Measurements from ENCODE around the gene SDHA.
A peak's percentile ranks its signal among the peaks of the same experiment; 100 is the strongest.
"Not testable (repeated sequence)": the region's sequence is repeated elsewhere in the genome, so short reads cannot be mapped to it uniquely, and the experiment has no call there.

Gene SDHA

DNA sequence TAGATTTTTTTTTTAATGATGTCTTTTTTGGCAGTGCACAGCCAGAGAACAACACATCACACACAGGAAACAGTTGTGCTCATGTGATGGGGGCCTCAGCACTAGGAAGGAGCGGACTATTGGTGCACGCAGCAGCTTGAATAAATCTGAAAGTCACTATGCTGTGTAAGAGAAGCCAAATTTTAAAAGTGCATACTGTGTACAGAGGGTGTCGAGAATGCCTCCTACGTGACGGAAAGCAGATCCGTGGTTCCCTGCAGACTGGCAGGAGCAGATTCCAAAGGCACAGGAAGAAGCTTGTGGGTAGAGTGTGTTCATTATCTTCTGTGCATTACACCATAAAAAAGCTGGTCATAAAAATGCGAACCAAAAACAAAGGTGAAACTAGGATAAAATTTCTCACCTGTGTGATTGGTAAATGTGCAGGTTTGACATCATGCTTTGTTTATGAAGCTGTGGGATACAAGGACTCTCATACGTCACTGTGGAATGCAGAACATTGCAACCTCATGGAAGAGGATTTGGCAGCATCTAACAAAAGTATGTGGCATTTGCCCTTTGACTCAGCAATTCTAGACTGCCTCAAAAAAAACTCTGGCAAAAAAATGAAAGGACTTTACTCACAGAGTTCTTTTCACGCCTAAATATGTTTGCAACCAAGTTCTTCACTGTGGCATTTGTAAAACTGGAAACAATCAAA, 45.3 kb downstream of the SDHA start:
- DNase-seq: not testable (repeated sequence)

DNA sequence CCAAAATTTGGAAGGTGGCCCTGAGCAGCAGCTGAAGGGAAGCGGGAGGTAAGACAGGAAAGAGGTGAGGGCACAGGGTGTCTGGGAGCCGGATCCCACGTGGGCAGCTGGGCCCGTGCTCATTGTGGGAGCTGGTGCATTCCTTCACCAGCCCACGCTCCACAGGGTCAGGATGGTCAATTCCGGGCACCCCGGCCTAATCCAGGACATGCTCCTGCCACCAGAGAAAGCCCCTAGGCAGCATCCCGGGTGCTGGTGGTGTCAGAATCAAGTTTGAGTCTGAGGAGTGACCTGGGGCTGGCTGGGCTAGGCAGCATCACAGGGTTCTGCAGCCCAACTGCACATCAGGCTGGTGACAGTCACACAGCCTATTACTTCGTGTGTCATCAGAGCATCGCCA, 46.2 kb downstream of the SDHA start:
- DNase-seq: no peak

DNA sequence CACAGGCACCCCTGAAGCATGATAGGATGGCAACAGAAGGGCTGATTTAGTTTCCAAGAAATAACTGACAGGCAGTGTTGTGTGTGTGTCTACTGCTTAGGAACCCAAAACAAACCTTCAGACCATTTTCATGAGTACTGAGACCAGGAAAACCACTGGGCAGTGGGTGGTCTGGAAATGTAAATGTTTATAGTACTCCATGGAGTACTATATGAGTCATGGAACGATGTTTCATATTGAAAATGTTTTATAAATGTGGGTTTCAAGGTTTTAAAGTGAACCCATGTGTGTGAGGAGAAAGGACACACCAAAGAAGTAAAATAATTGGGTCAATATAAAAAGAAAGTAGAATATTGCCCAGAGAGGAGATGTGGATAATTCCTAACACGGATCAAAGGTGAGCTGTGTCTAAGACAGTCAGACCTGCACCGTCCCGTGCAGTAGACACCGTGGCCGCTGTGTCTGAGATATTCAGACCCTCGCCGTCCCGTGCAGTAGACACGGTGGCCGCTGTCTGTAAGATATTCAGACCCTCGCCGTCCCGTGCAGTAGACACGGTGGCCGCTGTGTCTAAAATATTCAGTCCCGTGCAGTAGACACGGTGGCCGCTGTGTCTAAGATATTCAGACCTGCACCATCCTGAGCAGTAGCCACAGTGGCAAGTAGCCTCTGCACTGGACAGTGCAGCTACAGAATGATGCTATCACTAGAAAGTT, 48.3 kb downstream of the SDHA start:
- not testable (repeated sequence) for DNase-seq

DNA sequence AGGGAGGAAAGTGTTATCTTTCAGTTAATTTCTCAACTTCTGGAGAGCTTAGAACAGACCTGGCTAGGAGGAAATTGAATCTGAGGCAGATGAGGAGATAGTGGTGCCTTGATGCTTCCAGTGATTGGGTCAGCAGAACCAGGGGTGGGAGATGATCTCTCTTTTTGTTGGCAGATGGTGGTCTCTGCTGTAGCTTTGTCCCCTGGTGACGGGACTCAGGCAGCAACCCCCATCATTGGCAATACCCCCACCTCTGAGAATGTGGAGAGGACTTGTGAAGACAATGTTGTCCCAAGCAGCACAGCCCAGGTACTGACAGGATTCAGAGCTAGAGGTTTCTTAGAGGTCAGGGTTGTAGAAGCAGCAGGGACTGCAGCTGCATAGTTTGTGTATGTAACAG, 49.6 kb downstream of the SDHA start:
- DNase-seq: no peak

DNA sequence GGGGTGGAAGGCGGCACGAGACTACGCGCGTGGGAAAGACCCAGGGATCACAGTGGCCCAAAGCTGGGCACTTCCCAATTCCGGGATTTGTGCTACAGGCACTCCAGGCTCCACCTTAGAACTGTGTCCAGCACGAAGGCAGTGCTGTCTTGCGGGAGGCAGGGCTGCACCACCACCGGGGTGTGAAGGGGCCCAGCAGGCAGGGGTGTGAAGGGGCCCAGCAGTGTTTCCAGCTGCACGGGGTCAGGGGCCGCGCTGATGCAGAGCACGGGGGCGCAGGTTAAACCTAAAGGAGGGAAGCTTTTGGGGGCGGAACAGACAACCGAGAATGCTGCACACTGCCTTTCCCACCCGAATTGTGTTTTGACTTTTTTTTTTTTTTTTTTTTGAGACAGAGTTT, 52.2 kb downstream of the SDHA start:
- DNase-seq: no peak

DNA sequence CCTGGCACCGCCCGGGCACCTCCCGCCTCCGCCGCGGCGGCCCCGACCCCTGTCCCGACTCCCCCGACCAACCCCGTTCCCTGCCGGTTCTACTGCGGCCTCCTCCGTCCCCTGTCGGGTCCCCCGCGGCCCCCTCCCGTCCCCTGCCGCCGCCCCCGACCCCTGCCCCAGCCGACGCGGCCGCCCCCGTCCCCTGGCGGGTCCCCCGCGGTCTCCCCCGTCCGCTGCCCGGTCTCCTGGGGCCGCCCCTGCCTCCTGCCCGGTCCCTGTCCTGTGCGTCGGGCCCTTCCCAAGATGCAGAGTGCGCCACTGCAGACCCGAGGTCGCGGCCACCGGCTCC, 53.7 kb downstream of the SDHA start:
- DNase-seq: not testable (repeated sequence)

DNA sequence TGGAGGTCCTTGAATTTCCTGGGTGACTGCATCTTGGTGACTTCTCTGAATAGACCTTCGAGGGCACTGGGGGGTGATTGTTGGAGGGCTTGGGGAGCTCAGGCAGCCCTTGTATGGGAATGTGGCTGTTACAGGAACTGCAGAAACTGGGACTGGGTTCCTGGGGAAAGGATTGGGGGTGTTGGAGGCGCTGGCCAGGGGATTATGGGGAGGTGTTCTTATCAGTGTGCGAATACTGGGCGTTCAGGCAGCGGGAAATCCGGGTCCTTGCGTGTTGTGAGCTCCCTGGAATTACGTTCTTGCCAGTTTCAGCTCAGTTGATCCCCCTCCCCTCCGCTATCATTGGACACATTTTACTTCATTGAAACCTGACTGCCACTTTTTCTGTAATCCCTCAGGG, 55.0 kb downstream of the SDHA start:
- not testable (repeated sequence) for DNase-seq

DNA sequence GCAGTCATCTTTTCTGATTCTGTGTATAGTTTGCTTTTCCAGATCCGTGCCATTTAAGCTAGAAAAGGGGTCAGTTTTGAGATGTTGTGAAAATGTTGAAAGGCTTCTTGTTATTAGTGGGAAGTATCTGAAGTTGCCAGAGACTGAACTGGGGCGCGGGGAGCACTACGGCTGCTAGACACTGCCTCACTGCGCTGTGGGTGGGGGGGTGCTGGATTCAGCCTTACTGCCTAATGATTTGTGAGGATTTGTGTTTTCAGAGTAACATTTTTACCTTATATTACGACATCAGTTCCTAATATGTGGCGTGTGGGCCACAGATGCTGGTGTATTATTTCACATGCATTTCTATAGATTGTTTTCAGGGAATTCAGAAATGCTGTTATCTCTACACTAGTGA, 55.4 kb downstream of the SDHA start:
- DNase-seq: not testable (repeated sequence)

DNA sequence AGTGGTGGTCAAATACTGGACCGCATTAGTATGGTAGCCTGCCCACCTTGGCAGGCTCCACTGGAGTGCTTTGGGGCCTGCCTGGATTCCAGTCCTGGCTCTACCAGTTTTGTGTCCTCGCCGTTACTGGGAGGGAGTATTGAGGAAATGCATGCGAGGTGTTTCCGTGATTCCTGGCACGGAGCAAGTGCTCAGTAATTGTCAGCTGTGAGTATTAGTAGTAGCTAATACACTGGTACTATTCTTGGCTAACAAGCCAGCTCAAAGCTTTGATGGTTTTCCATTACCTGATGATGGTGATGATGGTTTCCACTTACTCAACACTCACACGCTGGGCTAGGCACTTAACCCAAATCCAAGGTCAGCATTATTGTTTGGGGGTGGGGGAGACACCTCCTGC, 56.2 kb downstream of the SDHA start:
- not testable (repeated sequence) for DNase-seq

DNA sequence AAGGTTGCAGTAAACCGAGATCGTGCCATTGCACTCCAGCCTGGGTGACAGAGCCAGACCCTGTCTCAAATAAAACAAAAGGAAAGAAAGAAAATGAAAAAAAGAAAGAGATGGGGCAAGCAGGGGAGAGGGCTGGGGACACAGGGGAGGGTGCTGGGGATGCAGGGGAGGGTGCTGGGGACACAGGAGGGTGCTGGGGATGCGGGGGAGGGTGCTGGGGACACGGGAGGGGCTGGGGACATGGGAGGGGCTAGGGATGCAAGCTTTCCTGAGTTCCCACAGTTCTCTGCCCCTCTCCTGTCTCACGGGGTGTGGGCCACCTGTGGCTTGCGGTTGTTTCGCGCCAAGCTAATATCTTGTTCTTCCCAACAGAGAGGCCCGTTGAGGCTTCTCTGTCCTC, 60.5 kb downstream of the SDHA start:
- no peak for DNase-seq

DNA sequence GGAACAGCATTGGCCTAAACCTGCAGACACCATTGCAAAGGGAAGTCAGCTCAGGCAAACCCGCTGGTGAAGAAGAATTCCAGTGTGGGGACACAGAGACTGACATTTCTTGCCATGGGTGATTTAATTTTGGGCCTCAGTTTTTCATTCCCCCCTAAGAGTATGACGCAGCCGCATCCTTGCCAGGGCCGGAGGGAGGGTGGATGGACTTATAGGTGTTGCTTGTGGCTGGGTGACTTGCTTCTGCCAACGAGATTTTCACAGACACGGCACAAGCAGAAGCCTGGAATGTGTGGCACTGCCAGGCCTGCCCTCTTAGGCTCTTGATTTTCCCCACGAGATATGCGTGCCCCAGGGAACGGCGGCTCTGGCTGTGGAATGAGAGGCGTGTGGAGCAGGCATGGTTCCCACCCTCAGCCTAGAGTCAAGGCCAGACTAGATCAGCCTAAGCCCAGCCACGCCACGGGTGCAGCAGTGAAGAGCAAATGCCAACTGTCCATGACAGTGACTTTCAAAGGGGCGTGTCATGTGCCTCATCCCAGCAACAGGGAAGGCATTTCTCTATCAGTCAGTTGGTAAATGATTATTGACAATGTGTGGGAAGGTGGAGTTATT, 61.0 kb downstream of the SDHA start:
- not testable (repeated sequence) for DNase-seq

DNA sequence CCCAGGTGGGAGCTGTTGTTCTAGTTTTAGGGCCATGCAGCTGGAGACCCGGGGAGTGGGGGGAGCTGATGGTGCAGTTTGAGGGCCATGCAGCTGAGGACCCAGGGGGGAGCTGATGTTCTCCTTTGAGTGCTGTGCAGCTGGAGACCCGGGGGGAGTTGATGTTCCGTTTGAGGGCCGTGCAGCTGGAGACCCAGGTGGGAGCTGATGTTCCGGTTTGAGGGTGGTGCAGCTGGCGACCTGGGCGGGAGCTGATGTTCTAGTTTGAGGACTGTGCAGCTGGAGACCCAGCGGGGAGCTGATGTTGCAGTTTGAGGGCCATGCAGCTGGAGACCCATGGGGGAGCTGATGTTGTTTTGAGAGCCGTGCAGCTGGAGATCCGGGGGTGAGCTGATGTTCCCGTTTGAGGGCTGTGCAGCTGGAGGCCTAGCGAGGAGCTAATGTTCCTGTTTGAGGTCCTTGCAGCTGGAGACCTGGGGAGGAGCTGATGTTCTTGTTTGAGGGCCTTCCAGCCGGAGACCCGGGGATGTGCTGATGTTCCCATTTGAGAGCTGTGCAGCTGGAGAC, 68.0 kb downstream of the SDHA start:
- no peak for DNase-seq

DNA sequence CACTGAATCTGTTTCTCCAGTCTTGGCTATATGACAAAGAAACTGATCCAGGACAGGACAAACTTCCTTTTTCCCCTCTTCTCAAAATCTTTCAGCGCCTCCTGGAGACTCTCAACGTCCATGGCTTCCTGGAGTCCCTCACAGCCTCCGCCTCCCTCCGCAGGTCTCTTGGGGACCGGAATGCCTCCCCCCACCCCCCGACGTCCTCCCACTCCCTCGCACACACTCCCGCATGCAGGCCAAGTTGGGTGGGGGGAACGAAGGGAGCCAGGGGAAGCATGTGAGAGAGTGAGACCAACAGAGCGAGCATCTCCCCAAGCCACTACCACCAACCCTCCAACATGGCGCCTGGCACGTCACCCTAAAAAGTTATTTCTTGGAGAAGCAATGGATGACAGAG, 72.1 kb downstream of the SDHA start:
- not testable (repeated sequence) for DNase-seq

DNA sequence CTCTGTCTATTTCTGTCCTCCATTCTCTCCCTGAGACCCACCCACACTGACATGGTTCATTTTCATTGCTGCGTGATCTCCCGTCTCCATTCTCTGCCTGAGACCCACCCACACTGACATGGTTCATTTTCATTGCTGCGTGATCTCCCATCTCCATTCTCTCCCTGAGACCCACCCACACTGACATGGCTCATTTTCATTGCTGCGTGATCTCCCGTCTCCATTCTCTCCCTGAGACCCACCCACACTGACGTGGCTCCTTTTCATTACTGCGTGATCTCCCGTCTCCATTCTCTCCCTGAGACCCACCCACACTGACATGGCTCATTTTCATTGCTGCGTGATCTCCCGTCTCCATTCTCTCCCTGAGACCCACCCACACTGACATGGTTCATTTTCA, 73.2 kb downstream of the SDHA start:
- not testable (repeated sequence) for DNase-seq

DNA sequence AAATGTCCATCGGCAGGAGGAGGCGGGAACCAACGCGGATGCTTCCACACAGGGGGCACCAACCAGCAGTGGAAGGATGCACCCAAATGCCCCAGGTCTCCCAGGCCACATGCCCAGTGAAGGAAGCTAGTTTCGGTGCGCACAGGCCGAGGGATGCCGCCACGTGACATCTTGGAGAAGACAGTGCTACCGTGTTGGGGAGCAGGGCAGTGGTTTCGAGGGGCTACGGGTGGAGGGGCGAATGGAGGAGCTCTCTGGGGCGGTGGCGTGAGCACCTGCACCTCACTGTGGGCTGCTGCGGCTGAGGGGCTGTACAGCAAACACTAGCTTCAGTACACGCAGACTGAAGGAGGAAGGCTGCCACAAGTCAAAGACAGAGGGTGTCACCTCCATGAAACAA, 76.7 kb downstream of the SDHA start:
- DNase-seq: not testable (repeated sequence)

DNA sequence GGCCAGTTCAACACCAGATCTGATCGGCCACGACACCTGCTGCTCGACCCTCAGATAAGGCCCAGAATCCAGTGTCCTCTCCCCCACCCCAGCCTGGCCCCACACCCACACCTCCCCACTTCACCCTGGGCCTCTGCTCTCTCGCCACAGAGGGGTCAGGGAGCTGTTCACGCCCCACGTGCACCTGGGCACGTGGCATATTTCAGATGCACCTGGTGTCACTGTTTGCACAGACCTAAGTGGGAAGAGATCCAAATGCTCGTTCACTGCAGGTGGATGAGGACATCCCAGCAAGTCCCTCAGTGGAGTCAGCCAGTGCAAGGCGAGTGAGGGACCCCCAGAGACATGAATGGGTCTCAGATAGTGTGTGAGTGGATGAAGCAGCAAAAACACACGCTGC, 78.1 kb downstream of the SDHA start:
- peak; percentile 25 for DNase-seq

DNA sequence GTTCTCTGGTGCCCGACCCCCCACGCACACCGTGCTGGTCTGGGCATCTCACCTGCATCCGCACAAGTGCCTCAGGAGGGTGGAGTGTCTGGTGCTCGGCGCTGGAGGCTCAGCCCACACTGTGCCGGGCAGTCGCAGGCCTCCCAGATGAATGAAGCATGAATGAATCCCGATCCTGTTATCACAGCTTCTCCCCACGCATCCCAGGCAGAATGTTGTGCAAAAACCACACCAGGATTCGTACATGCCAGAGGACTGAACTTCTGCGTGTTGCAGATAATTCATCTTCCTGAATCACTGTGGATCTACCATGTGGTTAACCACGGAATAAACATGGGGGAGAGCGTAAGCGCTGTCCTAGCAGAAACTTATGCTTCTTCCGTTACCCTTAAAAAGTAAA, 78.8 kb downstream of the SDHA start:
- not testable (repeated sequence) for DNase-seq

DNA sequence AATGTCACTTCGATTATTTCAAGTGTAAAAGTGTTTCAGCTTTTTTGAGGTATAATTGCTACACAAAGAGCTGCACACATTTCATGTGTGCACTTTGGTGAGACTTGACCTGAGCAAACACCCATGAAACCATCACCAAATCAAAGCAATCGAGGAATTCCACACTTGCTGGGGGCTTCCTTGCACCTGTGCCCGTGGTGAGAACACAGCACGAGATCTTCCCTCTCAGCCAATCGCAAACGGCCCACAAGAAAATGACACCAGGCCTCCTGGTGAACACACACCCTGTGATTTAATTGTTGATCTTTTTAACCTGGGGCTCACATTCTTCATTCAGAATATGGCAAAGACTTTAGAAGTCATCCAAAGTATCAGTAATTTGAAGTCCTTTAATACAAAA, 79.3 kb downstream of the SDHA start:
- not testable (repeated sequence) for DNase-seq

DNA sequence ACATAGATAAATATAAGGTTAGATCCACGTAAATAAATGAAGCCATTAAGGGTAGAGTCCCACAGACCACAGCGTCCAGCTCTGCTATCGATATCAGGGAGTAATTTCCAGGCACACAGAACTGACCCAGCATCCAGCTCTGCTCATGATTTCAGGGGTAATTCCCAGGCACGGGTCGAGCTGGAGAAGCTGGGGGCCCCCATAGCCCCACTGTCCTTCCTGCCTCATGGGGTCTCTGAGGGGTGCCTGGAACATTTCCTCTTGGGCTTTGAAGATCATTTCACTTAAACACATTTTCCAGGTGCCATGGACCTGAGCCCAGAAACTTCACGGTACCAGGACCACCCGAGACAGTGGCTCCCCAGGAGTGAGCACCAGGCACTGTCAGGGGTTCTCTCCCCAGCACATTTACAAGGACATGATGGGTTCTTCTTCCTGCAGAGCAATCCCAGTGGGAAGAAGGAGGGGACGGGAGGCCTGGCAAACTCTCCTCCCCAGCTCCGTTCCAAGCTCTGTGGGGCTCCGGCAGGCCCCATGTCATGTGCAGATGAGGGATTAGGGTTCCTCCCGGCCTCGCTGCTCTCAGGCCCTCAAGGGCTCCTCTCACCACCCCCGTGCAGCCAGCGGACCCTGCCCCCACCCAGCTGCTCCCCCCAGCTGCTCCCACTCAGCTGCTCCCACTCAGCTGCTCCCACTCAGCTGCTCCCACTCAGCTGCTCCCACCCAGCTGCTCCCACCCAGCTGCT, 80.0 kb downstream of the SDHA start:
- DNase-seq: not testable (repeated sequence)

DNA sequence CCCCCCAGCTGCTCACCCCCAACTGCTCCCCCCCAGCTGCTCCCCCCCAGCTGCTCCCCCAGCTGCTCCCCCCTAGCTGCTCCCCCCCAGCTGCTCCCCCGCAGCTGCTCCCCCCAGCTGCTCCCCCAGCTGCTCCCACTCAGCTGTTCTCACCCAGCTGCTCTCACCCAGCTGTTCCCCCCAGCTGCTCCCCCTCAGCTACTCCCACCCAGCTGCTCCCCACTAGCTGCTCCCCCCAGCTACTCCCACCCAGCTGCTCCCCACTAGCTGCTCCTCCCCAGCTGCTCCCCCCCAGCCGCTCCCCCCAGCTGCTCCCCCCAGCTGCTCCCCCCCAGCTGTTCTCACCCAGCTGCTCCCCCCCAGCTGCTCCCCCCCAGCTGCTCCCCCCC, 80.6 kb downstream of the SDHA start:
- DNase-seq: no peak

DNA sequence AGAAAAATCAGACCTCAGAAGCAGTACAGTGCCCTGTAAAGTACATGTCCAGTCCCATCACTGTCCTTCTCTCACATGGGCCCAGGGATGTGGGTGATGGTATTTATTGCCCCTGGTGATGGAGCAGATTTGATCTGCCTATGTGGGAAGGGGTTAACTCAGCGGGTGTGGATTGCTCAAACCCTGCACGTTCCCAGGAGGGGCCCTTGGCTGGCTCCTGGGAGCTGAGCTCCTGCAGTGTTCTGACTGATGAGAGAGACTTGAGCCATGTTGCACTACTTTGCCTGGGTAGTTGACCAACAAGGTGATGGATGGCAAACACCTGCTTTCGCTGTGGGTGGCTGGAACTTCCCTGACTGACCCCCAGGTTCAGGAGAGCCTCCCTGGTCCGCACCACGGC, 81.8 kb downstream of the SDHA start:
- DNase-seq: not testable (repeated sequence)

DNA sequence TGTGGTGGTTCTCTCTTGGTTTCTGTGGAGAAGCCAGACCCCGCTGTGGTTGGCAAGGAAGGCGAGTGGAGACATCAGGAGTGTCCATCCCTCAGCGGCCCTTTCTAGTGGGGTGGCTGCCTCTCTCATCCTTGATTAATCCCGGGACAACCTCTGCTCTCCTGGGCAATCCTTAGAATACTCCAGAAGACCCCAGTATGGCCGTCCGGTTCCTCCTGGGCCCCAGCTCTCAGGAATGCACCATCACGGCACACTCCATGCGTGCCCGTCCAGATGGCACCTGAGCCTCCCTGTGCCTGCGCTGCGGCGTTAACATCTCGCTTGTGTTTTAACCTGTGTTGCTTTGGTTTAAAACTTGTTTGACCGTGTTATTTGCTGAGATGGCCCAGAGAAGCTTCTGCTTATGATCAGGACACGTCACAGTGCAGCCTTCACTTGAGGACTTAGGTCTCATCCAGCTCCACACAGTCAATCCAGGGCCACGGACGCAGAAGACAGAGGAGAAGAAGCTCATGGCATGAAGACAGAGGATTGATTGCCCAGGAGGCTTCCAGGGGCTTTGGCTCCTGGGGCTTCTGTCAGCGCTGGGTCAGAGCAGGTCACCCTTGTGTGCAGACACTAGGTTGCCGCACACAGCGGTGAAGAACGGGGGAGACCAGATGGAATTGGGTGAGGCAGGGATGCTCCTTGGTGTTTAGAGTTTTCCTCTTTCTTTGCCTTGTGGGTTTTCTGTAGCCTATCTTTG, 82.7 kb downstream of the SDHA start:
- not testable (repeated sequence) for DNase-seq

DNA sequence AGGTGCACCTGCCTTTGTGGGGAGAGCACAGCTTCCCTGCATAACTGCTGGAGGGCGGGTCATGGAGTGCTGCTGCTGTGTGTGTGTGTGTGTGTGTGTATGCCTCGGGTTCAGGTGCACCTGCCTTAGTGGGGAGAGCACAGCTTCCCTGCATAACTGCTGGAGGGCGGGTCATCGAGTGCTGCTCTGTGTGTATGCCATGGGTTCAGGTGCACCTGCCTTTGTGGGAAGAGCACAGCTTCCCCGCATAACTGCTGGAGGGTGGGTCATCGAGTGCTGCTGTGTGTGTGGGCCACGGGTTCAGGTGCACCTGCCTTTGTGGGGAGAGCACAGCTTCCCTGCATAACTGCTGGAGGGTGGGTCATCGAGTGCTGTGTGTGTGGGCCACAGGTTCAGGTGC, 84.3 kb downstream of the SDHA start:
- DNase-seq: peak; percentile 93
